ENCODE data around the gene ABCA10. TPM values are rescaled to one million over a fixed set of nuclear protein-coding genes. Genes with fewer than 3 reads are reported as not detected.

Gene ABCA10
- total and polyA plus RNA-seq, 2 of the 8 experiments (the other 6 are each of a cell fraction or from before 2014, with no cell fraction given), result not detected

- no peak for TF ChIP-seq CTCF (IDR thresholded peaks at IDR 0.05; ENCODE audit: control extremely low read depth in 1 of 3, insufficient read depth in 1 of 3, low read depth in 1 of 3, low read length in 3 of 3)
- TF ChIP-seq BACH1 (IDR thresholded peaks at IDR 0.05; ENCODE audit: low read length), result no peak
- TF ChIP-seq ATF3 (IDR thresholded peaks at IDR 0.05; ENCODE audit: insufficient read depth, low read depth, low read length), result no peak
- TF ChIP-seq SP2 (IDR thresholded peaks at IDR 0.05; ENCODE audit: low read length), result no peak
- no peak for TF ChIP-seq SIN3A (conservative IDR thresholded peaks at IDR 0.05 in 1 of 2, IDR thresholded peaks at IDR 0.05 in 1 of 2; ENCODE audit: low read depth in 1 of 2, low read length in 2 of 2)
- TF ChIP-seq FOSL1 (IDR thresholded peaks at IDR 0.05; ENCODE audit: insufficient read depth, low read depth, low read length), result no peak
- TF ChIP-seq ATF2 (IDR thresholded peaks at IDR 0.05; ENCODE audit: low read length), result no peak
Measured at GRCh38 chr17:69239611-69240600, 11.3 kb upstream of the ABCA10 start (continued).
